Urinary bladder (tissue), 4 donors: Measurements from ENCODE around the gene REXO2. TPM values are rescaled to one million over a fixed set of nuclear protein-coding genes. Genes with fewer than 3 reads are reported as not detected.

Experiments used
- DNase-seq: peaks from one replicate; pipeline ENCODE4 v3.0.0-alpha.2; 2015; ENCODE audit errors: extremely low spot score
- H3K27ac ChIP-seq: one replicate; pipeline ENCODE4 v1.5.1; 2013; ENCODE audit warnings: low read depth, mild to moderate bottlenecking, moderate library complexity
- H3K36me3 ChIP-seq: one replicate; pipeline ENCODE4 v1.6.1; 2013; ENCODE audit warnings: mild to moderate bottlenecking, moderate library complexity; ENCODE audit not compliant: insufficient read depth
- H3K4me1 ChIP-seq: one replicate; pipeline ENCODE4 v1.6.1; 2013; ENCODE audit warnings: mild to moderate bottlenecking, moderate library complexity; ENCODE audit not compliant: insufficient read depth
- H3K4me3 ChIP-seq: one replicate; pipeline ENCODE4 v1.5.1; 2013; ENCODE audit warnings: low read depth, low read length
- WGBS: extraction: QIAGEN DNeasy Blood & Tissue Kit; methylation state at CpG from one replicate; pipeline ENCODE4 v1.1.7; 2013; 5-methylcytosine and 5-hydroxymethylcytosine counted together
- polyA plus RNA-seq: library from polyadenylated mRNA; stranded (reverse); fragments of 200-250 nt; gene quantifications from one replicate; pipeline ENCODE4 v1.2.3, GENCODE V29; 2013
- total RNA-seq: library from RNA; depleted of rRNA; stranded (reverse); fragments of >200 nt; gene quantifications from one replicate; pipeline ENCODE4 v1.2.3, GENCODE V29; 2014
- donor health status: healthy with polysubstance abuse.
- donor health status: healthy.

Gene REXO2
- total and polyA plus RNA-seq, 2 donors, result 107 to 126 TPM

- no peak overlapping the region for H3K4me3 ChIP-seq
- no peaks in the 10 kb centered on the region for H3K36me3 ChIP-seq
- DNase-seq, result no peak
- H3K27ac ChIP-seq, result no peak overlapping the region
- H3K4me1 ChIP-seq, result no peaks in the 10 kb centered on the region
Measured at GRCh38 chr11:114416441-114416961, 22.8 kb upstream of the REXO2 start.

GRCh38 chr11:114426280-114426679, 13.0 kb upstream of the REXO2 start:
- DNase-seq, result no peak
- Histone ChIP-seq H3K4me1 (no peaks in the 10 kb centered on the region), H3K36me3 (no peaks in the 10 kb centered on the region), H3K27ac (no peak overlapping the region), H3K4me3 (no peak overlapping the region)
- WGBS, result 96% methylated on average over 4 of the region's 4 CpGs

GRCh38 chr11:114430290-114430689, 9.0 kb upstream of the REXO2 start:
- Histone ChIP-seq H3K4me3 (no peak overlapping the region), H3K4me1 (no peaks in the 10 kb centered on the region), H3K36me3 (no peaks in the 10 kb centered on the region), H3K27ac (no peak overlapping the region)
- DNase-seq, result no peak

GRCh38 chr11:114432893-114433292, 6.4 kb upstream of the REXO2 start:
- Histone ChIP-seq H3K4me3 (no peak overlapping the region), H3K27ac (no peak overlapping the region), H3K36me3 (no peaks in the 10 kb centered on the region), H3K4me1 (no peaks in the 10 kb centered on the region)
- 55% methylated on average over 3 of the region's 3 CpGs for WGBS
- no peak for DNase-seq

- Histone ChIP-seq H3K36me3 (no peaks in the 10 kb centered on the region), H3K4me1 (no peaks in the 10 kb centered on the region), H3K4me3 (no peak overlapping the region), H3K27ac (no peak overlapping the region)
- 25% methylated on average over 4 of the region's 4 CpGs for WGBS
- DNase-seq, result no peak
Measured at GRCh38 chr11:114433376-114433775, 5.9 kb upstream of the REXO2 start.

GRCh38 chr11:114438303-114438702, 964 bp upstream of the REXO2 start:
- DNase-seq, result no peak
- H3K27ac ChIP-seq, result no peak overlapping the region
- WGBS, result 73% methylated on average over 6 of the region's 6 CpGs
- H3K36me3 ChIP-seq, result no peaks in the 10 kb centered on the region
- no peak overlapping the region for H3K4me3 ChIP-seq
- H3K4me1 ChIP-seq, result no peaks in the 10 kb centered on the region

- no peak for DNase-seq
- Histone ChIP-seq H3K27ac (peak overlapping the region; percentile 76), H3K4me3 (peak overlapping the region; percentile 84), H3K36me3 (no peaks in the 10 kb centered on the region), H3K4me1 (no peaks in the 10 kb centered on the region)
- WGBS, result 8% methylated on average over 10 of the region's 10 CpGs
Measured at GRCh38 chr11:114440121-114440860, 1.0 kb downstream of the REXO2 start.

- WGBS, result 49% methylated on average over 7 of the region's 7 CpGs
- Histone ChIP-seq H3K36me3 (no peaks in the 10 kb centered on the region), H3K4me3 (no peak overlapping the region), H3K27ac (no peak overlapping the region), H3K4me1 (no peaks in the 10 kb centered on the region)
- no peak for DNase-seq
Measured at GRCh38 chr11:114440971-114441763, 1.9 kb downstream of the REXO2 start.

- no peak for DNase-seq
- Histone ChIP-seq H3K36me3 (no peaks in the 10 kb centered on the region), H3K4me1 (no peaks in the 10 kb centered on the region), H3K27ac (no peak overlapping the region), H3K4me3 (no peak overlapping the region)
- WGBS, result 41% methylated on average over 2 of the region's 2 CpGs
Measured at GRCh38 chr11:114441921-114442320, 2.7 kb downstream of the REXO2 start.

GRCh38 chr11:114442536-114442935, 3.3 kb downstream of the REXO2 start:
- Histone ChIP-seq H3K4me1 (no peaks in the 10 kb centered on the region), H3K27ac (no peak overlapping the region), H3K36me3 (no peaks in the 10 kb centered on the region), H3K4me3 (no peak overlapping the region)
- WGBS, result 87% methylated on average over 1 of the region's 1 CpG
- no peak for DNase-seq

- no peak for DNase-seq
- H3K4me1 ChIP-seq, result no peaks in the 10 kb centered on the region
- H3K4me3 ChIP-seq, result no peak overlapping the region
- H3K27ac ChIP-seq, result no peak overlapping the region
- peaks cover 3% of the 10 kb centered on the region for H3K36me3 ChIP-seq
- WGBS, result 61% methylated on average over 2 of the region's 2 CpGs
Measured at GRCh38 chr11:114447444-114447843, 8.2 kb downstream of the REXO2 start.

- Histone ChIP-seq H3K4me1 (no peaks in the 10 kb centered on the region), H3K27ac (no peak overlapping the region), H3K36me3 (peaks cover 3% of the 10 kb centered on the region), H3K4me3 (no peak overlapping the region)
- 34% methylated on average over 3 of the region's 3 CpGs for WGBS
- no peak for DNase-seq
Measured at GRCh38 chr11:114447892-114448291, 8.6 kb downstream of the REXO2 start.

GRCh38 chr11:114448749-114449482, 9.6 kb downstream of the REXO2 start:
- 66% methylated on average over 2 of the region's 2 CpGs for WGBS
- H3K4me1 ChIP-seq, result no peaks in the 10 kb centered on the region
- no peak overlapping the region for H3K27ac ChIP-seq
- peaks cover 3% of the 10 kb centered on the region for H3K36me3 ChIP-seq
- H3K4me3 ChIP-seq, result no peak overlapping the region
- no peak for DNase-seq
